ENCODE measurements around the gene SEMA3F.
"Not testable (repeated sequence)": the region's sequence is repeated elsewhere in the genome, so short reads cannot be mapped to it uniquely, and the experiment has no call there.

Gene SEMA3F

DNA sequence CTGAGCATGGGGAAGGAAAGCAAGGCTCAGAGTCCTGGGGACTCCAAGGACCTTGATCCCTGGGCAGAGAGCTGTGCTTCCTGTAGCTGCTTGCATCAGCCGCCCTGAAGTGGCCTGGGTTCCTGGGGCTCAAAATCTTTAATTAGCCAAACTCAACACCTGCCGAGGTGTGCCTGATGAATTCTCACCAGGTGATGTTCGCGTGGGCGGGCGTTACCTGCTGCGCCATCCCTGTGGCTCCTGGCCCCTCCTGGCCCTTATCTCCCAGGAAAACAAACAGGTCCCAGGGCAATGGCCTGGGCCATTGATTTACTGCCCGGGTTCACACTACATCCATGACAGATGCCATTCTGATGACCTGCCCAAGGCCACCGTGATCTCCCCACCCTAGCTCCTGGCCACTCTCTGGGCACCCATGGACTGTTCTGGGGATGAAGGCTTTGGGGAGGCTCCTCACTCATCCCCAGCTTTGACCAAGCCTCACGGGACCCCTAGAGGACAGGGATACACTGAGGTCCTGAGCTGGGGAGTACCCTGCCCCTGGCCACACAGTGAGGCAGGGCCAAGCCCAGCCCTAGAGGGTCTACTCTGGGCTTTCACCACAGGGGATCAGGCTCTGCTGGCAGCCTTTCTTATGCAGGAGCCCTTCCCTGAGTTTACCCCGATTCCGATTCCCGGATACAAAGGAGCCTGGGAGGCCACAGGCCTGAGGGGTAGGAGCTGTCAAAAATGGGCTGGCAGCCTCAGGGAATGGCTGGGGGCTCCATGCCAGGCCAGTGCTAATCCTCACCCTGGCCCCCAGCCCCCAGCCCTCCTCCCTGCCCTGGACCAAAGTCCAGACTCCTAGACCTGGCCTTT is 55.6 kb downstream of the SEMA3F start:
- no peak overlapping the region for H3K4me3 ChIP-seq (ENCODE audit: low read length)
- DNase-seq (ENCODE audit: low read depth) = no peak
- TF ChIP-seq, protein P1, sequence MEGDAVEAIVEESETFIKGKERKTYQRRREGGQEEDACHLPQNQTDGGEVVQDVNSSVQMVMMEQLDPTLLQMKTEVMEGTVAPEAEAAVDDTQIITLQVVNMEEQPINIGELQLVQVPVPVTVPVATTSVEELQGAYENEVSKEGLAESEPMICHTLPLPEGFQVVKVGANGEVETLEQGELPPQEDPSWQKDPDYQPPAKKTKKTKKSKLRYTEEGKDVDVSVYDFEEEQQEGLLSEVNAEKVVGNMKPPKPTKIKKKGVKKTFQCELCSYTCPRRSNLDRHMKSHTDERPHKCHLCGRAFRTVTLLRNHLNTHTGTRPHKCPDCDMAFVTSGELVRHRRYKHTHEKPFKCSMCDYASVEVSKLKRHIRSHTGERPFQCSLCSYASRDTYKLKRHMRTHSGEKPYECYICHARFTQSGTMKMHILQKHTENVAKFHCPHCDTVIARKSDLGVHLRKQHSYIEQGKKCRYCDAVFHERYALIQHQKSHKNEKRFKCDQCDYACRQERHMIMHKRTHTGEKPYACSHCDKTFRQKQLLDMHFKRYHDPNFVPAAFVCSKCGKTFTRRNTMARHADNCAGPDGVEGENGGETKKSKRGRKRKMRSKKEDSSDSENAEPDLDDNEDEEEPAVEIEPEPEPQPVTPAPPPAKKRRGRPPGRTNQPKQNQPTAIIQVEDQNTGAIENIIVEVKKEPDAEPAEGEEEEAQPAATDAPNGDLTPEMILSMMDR (IDR thresholded peaks at IDR 0.05; ENCODE audit: insufficient read depth, low read depth, low read length, missing control alignments) = no peak

DNA sequence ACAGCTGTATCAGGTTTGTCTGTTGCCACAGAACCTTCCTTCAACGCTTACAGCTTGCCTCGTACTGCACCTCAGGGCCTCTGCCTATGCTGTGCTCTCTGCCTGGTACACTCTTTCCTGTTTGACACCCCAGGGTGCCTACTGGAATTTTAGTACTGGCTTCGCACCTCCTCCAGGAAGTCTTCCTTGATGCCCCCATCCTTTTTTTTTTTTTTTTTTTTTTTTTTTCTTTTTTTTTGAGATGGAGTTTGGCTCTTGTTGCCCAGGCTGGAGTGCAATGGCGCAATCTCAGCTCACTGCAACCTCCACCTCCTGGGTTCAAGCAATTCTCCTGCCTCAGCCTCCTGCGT is 56.2 kb downstream of the SEMA3F start:
- DNase-seq (ENCODE audit: low read depth) = not testable (repeated sequence)

DNA sequence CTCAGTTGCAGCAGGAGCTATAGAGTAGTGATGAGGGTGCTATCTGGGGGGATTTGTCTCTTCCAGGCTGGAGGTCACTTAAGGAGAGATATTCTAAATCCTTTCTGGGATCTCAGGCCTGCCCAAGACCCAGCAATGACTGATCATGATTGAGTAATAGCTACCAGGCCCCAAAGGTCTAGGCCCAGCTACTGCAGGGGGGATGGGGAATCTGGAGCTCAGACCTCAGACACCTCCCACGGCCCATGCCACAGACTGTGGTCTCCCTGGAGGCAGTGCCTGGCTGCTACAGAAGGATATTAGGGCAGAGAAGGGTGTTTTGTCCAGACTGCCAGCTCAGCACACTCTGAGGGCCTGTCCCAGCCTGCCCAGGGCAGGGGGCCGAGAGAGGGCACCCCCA is 56.8 kb downstream of the SEMA3F start:
- DNase-seq (ENCODE audit: low read depth) = no peak
- TF ChIP-seq, protein P1 (IDR thresholded peaks at IDR 0.05; ENCODE audit: insufficient read depth, low read depth, low read length, missing control alignments) = no peak
- H3K4me3 ChIP-seq (ENCODE audit: low read length) = no peak overlapping the region

More for the DNA sequence above, 56.2 kb downstream of the SEMA3F start:
- H3K4me3 ChIP-seq (ENCODE audit: low read length) = not testable (repeated sequence)

DNA sequence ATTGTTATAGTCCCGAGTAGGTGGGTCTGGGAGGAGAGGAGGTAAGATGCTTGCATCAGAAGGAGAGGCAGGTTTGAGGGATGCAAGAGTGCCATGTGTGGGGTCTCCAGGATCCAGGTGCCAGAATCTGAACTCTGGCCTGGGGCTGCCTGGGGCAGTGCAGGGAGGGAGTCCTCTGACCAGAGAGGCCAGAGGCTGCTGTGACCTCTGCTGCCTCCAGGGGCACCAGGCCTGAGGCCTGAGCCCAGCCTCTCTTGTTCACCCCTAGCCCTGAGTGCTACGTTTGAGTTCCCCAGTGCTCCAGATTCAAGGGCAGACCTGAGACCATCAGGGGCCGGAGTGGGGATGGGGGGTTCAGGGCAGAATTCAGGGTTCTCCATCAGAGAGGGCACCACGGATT is 57.4 kb downstream of the SEMA3F start:
- TF ChIP-seq, protein P1 (IDR thresholded peaks at IDR 0.05; ENCODE audit: insufficient read depth, low read depth, low read length, missing control alignments) = no peak
- DNase-seq (ENCODE audit: low read depth) = no peak
- no peak overlapping the region for H3K4me3 ChIP-seq (ENCODE audit: low read length)

DNA sequence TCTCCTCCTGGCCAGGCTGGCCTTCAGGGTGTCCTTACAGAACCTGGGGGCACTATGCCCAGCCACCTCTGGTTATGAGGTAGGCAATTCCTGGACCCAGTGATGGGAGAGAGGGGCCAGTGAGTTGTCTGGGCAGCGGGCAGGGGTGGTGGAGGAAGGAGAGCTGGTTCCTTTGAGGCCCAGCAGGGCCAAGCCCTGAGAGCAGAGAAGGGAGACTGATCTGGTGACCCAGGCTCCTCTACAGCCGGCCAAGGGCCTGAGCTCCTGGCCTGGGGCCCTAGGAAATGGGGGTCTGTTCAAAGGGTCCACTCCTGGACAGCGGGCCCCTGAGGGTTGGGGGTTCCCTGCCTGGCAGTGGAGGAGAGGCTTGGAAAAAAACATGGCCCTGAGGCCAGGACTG is 57.8 kb downstream of the SEMA3F start:
- no peak for DNase-seq (ENCODE audit: low read depth)
- TF ChIP-seq, protein P1 (IDR thresholded peaks at IDR 0.05; ENCODE audit: insufficient read depth, low read depth, low read length, missing control alignments) = no peak
- no peak overlapping the region for H3K4me3 ChIP-seq (ENCODE audit: low read length)

DNA sequence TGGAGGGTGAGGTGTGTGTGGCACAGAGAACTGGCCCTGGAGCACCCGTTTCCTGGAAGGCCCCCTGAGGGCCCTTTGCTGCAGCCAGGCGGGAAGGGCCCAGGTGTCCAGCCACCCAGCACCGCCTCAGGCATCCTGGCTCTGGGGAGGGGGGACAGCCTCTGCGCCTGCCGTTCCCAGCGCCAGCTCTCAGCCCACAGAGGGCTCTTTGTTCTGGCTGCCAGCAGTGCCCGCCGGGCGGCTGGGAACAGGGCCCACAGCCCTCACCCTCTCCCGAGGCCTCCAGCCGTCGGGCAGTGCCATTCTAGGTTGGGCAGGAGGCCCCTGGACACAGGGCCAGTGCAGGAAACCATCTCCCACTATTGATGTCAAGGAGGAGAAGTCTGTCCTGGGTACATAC is 58.2 kb downstream of the SEMA3F start:
- TF ChIP-seq, protein P1 (IDR thresholded peaks at IDR 0.05; ENCODE audit: insufficient read depth, low read depth, low read length, missing control alignments) = no peak
- H3K4me3 ChIP-seq (ENCODE audit: low read length) = no peak overlapping the region
- no peak for DNase-seq (ENCODE audit: low read depth)

DNA sequence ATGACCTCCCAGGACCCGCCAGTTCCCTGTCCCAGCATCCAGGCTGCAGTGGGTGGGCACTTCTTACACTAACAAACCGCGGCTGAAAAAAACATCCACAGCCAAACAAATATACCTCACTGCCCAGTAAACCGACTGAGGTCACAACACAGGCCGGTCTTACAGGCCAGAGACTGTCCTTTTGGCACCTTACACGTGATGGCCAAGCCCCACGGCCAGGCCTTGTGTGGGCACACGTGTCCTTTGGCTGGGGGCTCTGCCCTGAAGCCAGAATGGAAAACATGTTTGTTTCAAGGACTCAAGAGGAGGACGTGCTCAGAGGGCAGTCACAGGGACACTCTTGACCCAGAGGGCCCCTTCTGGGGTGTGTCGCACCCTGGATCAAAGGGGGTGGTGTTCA is 59.7 kb downstream of the SEMA3F start:
- TF ChIP-seq, protein P1 (IDR thresholded peaks at IDR 0.05; ENCODE audit: insufficient read depth, low read depth, low read length, missing control alignments) = no peak
- no peak for DNase-seq (ENCODE audit: low read depth)
- H3K4me3 ChIP-seq (ENCODE audit: low read length) = no peak overlapping the region

Data from epithelial cell of esophagus (primary cell).